HEK293 (cell line): ENCODE data around the gene SBF2.

Source experiments
- CTCF ChIP-seq: fragments of 450-650 bp; formaldehyde crosslinking; IDR thresholded peaks from 2 replicates; pipeline ENCODE4 v1.5.1; 2016; ENCODE audit warnings: missing biosample characterization, missing genetic modification characterization
- ZBTB1 ChIP-seq: fragments of 450-650 bp; formaldehyde crosslinking; IDR thresholded peaks from 2 replicates; pipeline ENCODE4 v1.5.1; 2016; ENCODE audit warnings: missing biosample characterization, missing genetic modification characterization
- ZNF155 ChIP-seq: fragments of 450-650 bp; formaldehyde crosslinking; IDR thresholded peaks from 2 replicates; pipeline ENCODE4 v1.5.1; 2016; ENCODE audit warnings: missing biosample characterization, missing genetic modification characterization
- ZNF23 ChIP-seq: fragments of 450-650 bp; formaldehyde crosslinking; IDR thresholded peaks from 2 replicates; pipeline ENCODE4 v1.5.1; 2016; ENCODE audit warnings: missing biosample characterization, missing genetic modification characterization, borderline replicate concordance
- TF ChIP-seq, protein P1 (sequence below): fragments of 450-650 bp; IDR thresholded peaks from 2 replicates; pipeline ENCODE4 v1.5.1; 2018; ENCODE audit warnings: missing biosample characterization, mild to moderate bottlenecking, missing genetic modification characterization

DNA sequence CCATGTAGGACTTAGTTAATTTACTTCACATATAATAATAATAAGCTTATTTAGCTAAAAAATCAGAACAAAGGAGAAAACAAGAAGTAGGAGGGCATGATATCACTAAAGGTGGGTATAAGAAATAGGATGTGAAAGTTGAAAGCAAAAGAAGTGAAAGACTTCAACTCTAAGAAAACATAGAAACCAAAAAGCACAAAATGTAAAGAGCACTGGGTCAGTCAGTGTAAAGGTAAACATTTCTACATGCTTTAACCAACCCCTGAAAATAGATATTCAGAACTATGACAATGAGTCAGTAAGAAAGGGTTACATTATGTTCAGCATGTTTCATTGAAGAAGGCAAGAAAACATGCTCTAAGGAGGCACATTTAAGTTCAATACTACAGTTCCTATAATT lies 331.3 kb downstream of the SBF2 start:
- TF ChIP-seq CTCF (tag by site-specific recombination) (no peak), ZBTB1 (tag by site-specific recombination) (no peak), ZNF23 (no peak), ZNF155 (no peak)
- TF ChIP-seq, protein P1, sequence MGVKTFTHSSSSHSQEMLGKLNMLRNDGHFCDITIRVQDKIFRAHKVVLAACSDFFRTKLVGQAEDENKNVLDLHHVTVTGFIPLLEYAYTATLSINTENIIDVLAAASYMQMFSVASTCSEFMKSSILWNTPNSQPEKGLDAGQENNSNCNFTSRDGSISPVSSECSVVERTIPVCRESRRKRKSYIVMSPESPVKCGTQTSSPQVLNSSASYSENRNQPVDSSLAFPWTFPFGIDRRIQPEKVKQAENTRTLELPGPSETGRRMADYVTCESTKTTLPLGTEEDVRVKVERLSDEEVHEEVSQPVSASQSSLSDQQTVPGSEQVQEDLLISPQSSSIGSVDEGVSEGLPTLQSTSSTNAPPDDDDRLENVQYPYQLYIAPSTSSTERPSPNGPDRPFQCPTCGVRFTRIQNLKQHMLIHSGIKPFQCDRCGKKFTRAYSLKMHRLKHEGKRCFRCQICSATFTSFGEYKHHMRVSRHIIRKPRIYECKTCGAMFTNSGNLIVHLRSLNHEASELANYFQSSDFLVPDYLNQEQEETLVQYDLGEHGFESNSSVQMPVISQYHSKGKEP: no peak
